HG02642 (cell line): ENCODE measurements around the gene GAS6.

Experiments used
- ATAC-seq: cut with Tn5 transposase; IDR thresholded peaks from one replicate; pipeline ENCODE4 v1.9.1; 2021; ENCODE audit warnings: mild to moderate bottlenecking; ENCODE audit not compliant: unreplicated experiment, poor library complexity

Gene GAS6

GRCh38 chr13:113813070-113813748 lies 50.7 kb downstream of the GAS6 start:
- no peak for ATAC-seq

GRCh38 chr13:113812178-113813040 lies 51.5 kb downstream of the GAS6 start:
- no peak for ATAC-seq

- no peak for ATAC-seq
These were observed 52.6 kb downstream of the GAS6 start for GRCh38 chr13:113811081-113811928.

- ATAC-seq, result no peak
These were observed 53.2 kb downstream of the GAS6 start for GRCh38 chr13:113810640-113811039.

GRCh38 chr13:113809934-113810333 lies 53.9 kb downstream of the GAS6 start:
- no peak for ATAC-seq

- ATAC-seq, result no peak
These were observed 55.6 kb downstream of the GAS6 start for GRCh38 chr13:113808058-113808834.

GRCh38 chr13:113806526-113806925 lies 57.4 kb downstream of the GAS6 start:
- no peak for ATAC-seq

GRCh38 chr13:113806104-113806471 lies 57.8 kb downstream of the GAS6 start:
- no peak for ATAC-seq

GRCh38 chr13:113805431-113806103 lies 58.3 kb downstream of the GAS6 start:
- ATAC-seq, result no peak

GRCh38 chr13:113804703-113805430 lies 59.0 kb downstream of the GAS6 start:
- no peak for ATAC-seq

GRCh38 chr13:113804017-113804702 lies 59.7 kb downstream of the GAS6 start:
- ATAC-seq, result no peak

GRCh38 chr13:113803409-113804016 lies 60.4 kb downstream of the GAS6 start:
- ATAC-seq, result no peak

GRCh38 chr13:113802761-113803160 lies 61.1 kb downstream of the GAS6 start:
- no peak for ATAC-seq

GRCh38 chr13:113802090-113802531 lies 61.8 kb downstream of the GAS6 start:
- no peak for ATAC-seq

- ATAC-seq, result no peak
These were observed 62.5 kb downstream of the GAS6 start for GRCh38 chr13:113801289-113801961.

GRCh38 chr13:113800576-113800926 lies 63.3 kb downstream of the GAS6 start:
- ATAC-seq, result no peak

- no peak for ATAC-seq
These were observed 65.6 kb downstream of the GAS6 start for GRCh38 chr13:113798200-113798811.
